Heart left ventricle (tissue), 16 donors: ENCODE measurements around the gene APH1B. TPM values are rescaled to one million over a fixed set of nuclear protein-coding genes. Genes with fewer than 3 reads are reported as not detected.
"Not testable (repeated sequence)": the region's sequence is repeated elsewhere in the genome, so short reads cannot be mapped to it uniquely, and the experiment has no call there.

Experiments used
- ATAC-seq, 4 donors: fragments of 200-7000 bp; cut with Tn5 transposase; one replicate each; pipeline ENCODE4 v1.9.1; 2020 to 2022; ENCODE audit warnings: moderate library complexity in 4 of 4, mild to moderate bottlenecking in 3 of 4, moderate number of reproducible peaks in 1 of 4
- DNase-seq, 5 donors: peaks; one replicate each; pipeline ENCODE4 v3.0.0-alpha.2; 2020
- H3K27ac ChIP-seq, 12 donors: fragments of 200-600 bp; sonication (generic) in 4 of 12; one replicate each; pipeline versions ENCODE4 v1.5.0 to v1.8.0; 2016 to 2022; ENCODE audit warnings: mild to moderate bottlenecking in 2 of 12
- H3K27me3 ChIP-seq, 9 donors: fragments of 200-600 bp; sonication (generic) in 2 of 9; one replicate each; pipeline versions ENCODE4 v1.5.1 to v1.8.0; 2016 to 2022; ENCODE audit warnings: mild to moderate bottlenecking in 3 of 9
- H3K36me3 ChIP-seq, 9 donors: fragments of 200-600 bp; sonication (generic) in 2 of 9; one replicate each; pipeline versions ENCODE4 v1.5.0 to v1.8.0; 2018 to 2022; ENCODE audit warnings: mild to moderate bottlenecking in 2 of 9
- H3K4me1 ChIP-seq, 12 donors: fragments of 200-600 bp; sonication (generic) in 4 of 12; one replicate each; pipeline versions ENCODE4 v1.5.0 to v1.8.0; 2016 to 2022; ENCODE audit warnings: mild to moderate bottlenecking in 3 of 12
- H3K4me3 ChIP-seq, 12 donors: fragments of 200-600 bp; sonication (generic) in 4 of 12; one replicate each; pipeline versions ENCODE4 v1.5.0 to v1.8.0; 2017 to 2022; ENCODE audit warnings: mild to moderate bottlenecking in 9 of 12, moderate library complexity in 4 of 12
- H3K9me3 ChIP-seq, 12 donors: fragments of 200-600 bp; sonication (generic) in 4 of 12; one replicate each; pipeline versions ENCODE4 v1.5.0 to v1.8.0; 2016 to 2022; ENCODE audit warnings: mild to moderate bottlenecking in 1 of 12
- CTCF ChIP-seq, 12 donors: fragments of 200-600 bp; sonication (generic) in 4 of 12; IDR thresholded peaks; one replicate each; pipeline versions ENCODE4 v1.5.0 to v1.8.0; 2018 to 2022; ENCODE audit warnings: antibody characterized with exemption in 12 of 12, mild to moderate bottlenecking in 5 of 12
- POLR2A ChIP-seq, 2 donors: fragments of 450-650 bp; IDR thresholded peaks; one replicate each; pipeline ENCODE4 v1.6.1; 2017; ENCODE audit warnings: antibody characterized with exemption in 2 of 2, mild to moderate bottlenecking in 2 of 2, moderate library complexity in 2 of 2
- WGBS, 4 donors: extraction: QIAGEN DNeasy Blood & Tissue Kit in 2 of 4; methylation state at CpG; one replicate each; pipeline versions ENCODE4 v1.1.5 to v1.1.7; 2013 to 2018; 5-methylcytosine and 5-hydroxymethylcytosine counted together
- intact Hi-C, 10 donors: fragments of 100-400 bp; cut with DNase I; formaldehyde crosslinking; loops; one replicate each; pipeline versions ENCODE4 v1.11.1 to v1.14.2; 2022
- polyA plus RNA-seq, 2 donors: library from polyadenylated mRNA; stranded (reverse); fragments of 200-250 nt; gene quantifications; one replicate each; pipeline ENCODE4 v1.2.3, GENCODE V29; 2013
- total RNA-seq, 9 donors: library from RNA; depleted of rRNA in 2 of 9; stranded (reverse); fragments of >200 nt in 2 of 9; fragmentation: NEBNext Ultra II Directional in 3 of 9; extraction: Animal tissue kit (Norgen Biotek cat#: 25700) in 3 of 9; gene quantifications; one replicate each; pipeline versions ENCODE4 v1.1.0 to v1.2.4, GENCODE V29; 2016 to 2023
- donor health status: ischemic (EF 13 %, LVEDD 7.1; RV severe dilation, severe dysfunction).
- donor health status: healthy with polysubstance abuse.
- donor health status: DM: no; HTN: yes; CAD: no.
- donor health status: DM: no; HTN: no; CAD: no.
- donor health status: ischemic (EF 25% LVEDD 6.9; RV normal size, moderate dysfunction).
- donor health status: ischemic (EF 25% LVEDD 5.7; RV mildly dilated, moderate dysfunction).
- donor health status: healthy.
- donor health status: DM: yes; HTN: yes; CAD: no.
- donor health status: ischemic (EF 35%, LVEDD 5.7; RV mildly dilated, moderate dysfunction).
- donor health status: nonischemic (EF 11% LVEDD 7.7; RV severe dilation, severe dysfunction).
- donor health status: DM: yes; HTN: yes; CAD: no.
- donor health status: PGD.
- donor health status: ischemic (EF 29% LVEDD 5.4; RV normal size, mild dysfunction).
- donor health status: nonischemic (EF 23%, LVEDD 6.1; RV moderate dilation, normal function).

APH1B gene
- total and polyA plus RNA-seq, 11 donors: 1.9 to 17.6 (median 5.7) TPM

- ATAC-seq (peak; percentile 70 to 87 (median 84)), DNase-seq (peak; percentile 55 to 60 (median 56))
- peak overlapping the region; percentile 15 to 85 (median 58) for H3K27ac ChIP-seq
- H3K4me3 ChIP-seq: peak overlapping the region in 2 of 12 donors; percentile 8 to 20
- no peaks in the 10 kb centered on the region for H3K27me3 ChIP-seq
- WGBS, 4 donors: 39 to 64% (median 58%) methylated on average over 5 of the region's 5 CpGs
- H3K9me3 ChIP-seq: peaks cover 0 to 3% (median 0%) of the 10 kb centered on the region in 12 donors
- no peak for TF ChIP-seq POLR2A (IDR thresholded peaks at IDR 0.05)
- no peak for TF ChIP-seq CTCF (IDR thresholded peaks at IDR 0.05)
- intact Hi-C loops: loop anchor here in 2 of 10 donors (5.0 kb wide), 1 partner anchor 42 kb away; no protein-coding TSS in a partner anchor
- peaks cover 2 to 90% (median 33%) of the 10 kb centered on the region in 12 donors for H3K4me1 ChIP-seq
- H3K36me3 ChIP-seq: no peaks in the 10 kb centered on the region
Measured at GRCh38 chr15:63234451-63234870, 42.9 kb upstream of the APH1B start.

GRCh38 chr15:63236272-63236671 is 41.1 kb upstream of the APH1B start:
- no peaks in the 10 kb centered on the region for H3K27me3 ChIP-seq
- peaks cover 2 to 85% (median 33%) of the 10 kb centered on the region in 12 donors for H3K4me1 ChIP-seq
- ATAC-seq: peak in 1 of 4 donors; percentile 19
- TF ChIP-seq CTCF (IDR thresholded peaks at IDR 0.05): no peak
- no peak for TF ChIP-seq POLR2A (IDR thresholded peaks at IDR 0.05)
- peak in 1 of 5 donors; percentile 55 for DNase-seq
- no peak overlapping the region for H3K4me3 ChIP-seq
- peak overlapping the region in 1 of 12 donors; percentile 35 for H3K27ac ChIP-seq
- H3K9me3 ChIP-seq: peaks cover 0 to 3% (median 0%) of the 10 kb centered on the region in 12 donors
- no peaks in the 10 kb centered on the region for H3K36me3 ChIP-seq
- intact Hi-C loops: loop anchor here in 1 of 10 donors (5.0 kb wide), 1 partner anchor 44 kb away; no protein-coding TSS in a partner anchor

GRCh38 chr15:63237086-63237485 is 40.3 kb upstream of the APH1B start:
- WGBS, 4 donors: 76 to 88% (median 81%) methylated on average over 1 of the region's 1 CpG
- Histone ChIP-seq H3K4me1 (peaks cover 2 to 77% (median 33%) of the 10 kb centered on the region in 12 donors), H3K27ac (peak overlapping the region in 1 of 12 donors; percentile 17)
- not testable (repeated sequence) for H3K36me3 ChIP-seq, H3K4me3 ChIP-seq, H3K27me3 ChIP-seq, H3K9me3 ChIP-seq, ATAC-seq, DNase-seq
- intact Hi-C loops: loop anchor here in 1 of 10 donors (5.0 kb wide), 1 partner anchor 45 kb away; no protein-coding TSS in a partner anchor

GRCh38 chr15:63238171-63238570 is 39.2 kb upstream of the APH1B start:
- Histone ChIP-seq H3K27me3 (no peaks in the 10 kb centered on the region), H3K36me3 (no peaks in the 10 kb centered on the region), H3K9me3 (peaks cover 0 to 3% (median 0%) of the 10 kb centered on the region in 12 donors), H3K27ac (peak overlapping the region in 3 of 12 donors; percentile 1 to 24 (median 5)), H3K4me3 (no peak overlapping the region), H3K4me1 (peaks cover 2 to 71% (median 32%) of the 10 kb centered on the region in 12 donors)
- DNase-seq: no peak
- no peak for ATAC-seq
- no peak for TF ChIP-seq CTCF (IDR thresholded peaks at IDR 0.05)
- TF ChIP-seq POLR2A (IDR thresholded peaks at IDR 0.05): no peak
- intact Hi-C loops: loop anchor here in 1 of 10 donors (5.0 kb wide), 1 partner anchor 46 kb away; no protein-coding TSS in a partner anchor
